Measurements from ENCODE around the gene USP7.
A peak's percentile ranks its signal among the peaks of the same experiment; 100 is the strongest.
"Not testable (repeated sequence)": the region's sequence is repeated elsewhere in the genome, so short reads cannot be mapped to it uniquely, and the experiment has no call there.

Gene USP7

GRCh38 chr16:8972843-8973586 is 9.3 kb upstream of the USP7 start:
- DNase-seq (ENCODE audit: low spot score) = no peak

GRCh38 chr16:8971416-8971815 is 7.7 kb upstream of the USP7 start:
- no peak for DNase-seq (ENCODE audit: low spot score)

GRCh38 chr16:8969202-8969897 is 5.6 kb upstream of the USP7 start:
- DNase-seq (ENCODE audit: low spot score) = not testable (repeated sequence)

GRCh38 chr16:8968054-8968453 is 4.3 kb upstream of the USP7 start:
- not testable (repeated sequence) for DNase-seq (ENCODE audit: low spot score)

- DNase-seq (ENCODE audit: low spot score) = no peak
These were observed 3.6 kb upstream of the USP7 start for GRCh38 chr16:8967132-8967821.

- no peak for DNase-seq (ENCODE audit: low spot score)
These were observed 3.1 kb upstream of the USP7 start for GRCh38 chr16:8966817-8967131.

- no peak for DNase-seq (ENCODE audit: low spot score)
These were observed 756 bp upstream of the USP7 start for GRCh38 chr16:8964462-8964861.

GRCh38 chr16:8963010-8963820 is 491 bp downstream of the USP7 start:
- DNase-seq (ENCODE audit: low spot score) = no peak

- DNase-seq (ENCODE audit: low spot score) = peak; percentile 82
These were observed 1.2 kb downstream of the USP7 start for GRCh38 chr16:8962393-8963009.

- no peak for DNase-seq (ENCODE audit: low spot score)
These were observed 1.8 kb downstream of the USP7 start for GRCh38 chr16:8961811-8962390.

GRCh38 chr16:8960788-8961109 is 3.0 kb downstream of the USP7 start:
- no peak for DNase-seq (ENCODE audit: low spot score)

GRCh38 chr16:8959921-8960787 is 3.6 kb downstream of the USP7 start:
- peak; percentile 29 for DNase-seq (ENCODE audit: low spot score)

- DNase-seq (ENCODE audit: low spot score) = no peak
These were observed 5.2 kb downstream of the USP7 start for GRCh38 chr16:8958344-8959167.

GRCh38 chr16:8957509-8958157 is 6.1 kb downstream of the USP7 start:
- DNase-seq (ENCODE audit: low spot score) = no peak

GRCh38 chr16:8957063-8957397 is 6.7 kb downstream of the USP7 start:
- no peak for DNase-seq (ENCODE audit: low spot score)

- no peak for DNase-seq (ENCODE audit: low spot score)
These were observed 7.2 kb downstream of the USP7 start for GRCh38 chr16:8956265-8957062.

GRCh38 chr16:8955828-8956227 is 7.9 kb downstream of the USP7 start:
- DNase-seq (ENCODE audit: low spot score) = no peak

- peak; percentile 37 for DNase-seq (ENCODE audit: low spot score)
These were observed 10.6 kb downstream of the USP7 start for GRCh38 chr16:8953064-8953463.
